ENCODE data around the gene SLC35B1.
A peak's percentile ranks its signal among the peaks of the same experiment; 100 is the strongest.
"Not testable (repeated sequence)": the region's sequence is repeated elsewhere in the genome, so short reads cannot be mapped to it uniquely, and the experiment has no call there.

SLC35B1 gene

DNA sequence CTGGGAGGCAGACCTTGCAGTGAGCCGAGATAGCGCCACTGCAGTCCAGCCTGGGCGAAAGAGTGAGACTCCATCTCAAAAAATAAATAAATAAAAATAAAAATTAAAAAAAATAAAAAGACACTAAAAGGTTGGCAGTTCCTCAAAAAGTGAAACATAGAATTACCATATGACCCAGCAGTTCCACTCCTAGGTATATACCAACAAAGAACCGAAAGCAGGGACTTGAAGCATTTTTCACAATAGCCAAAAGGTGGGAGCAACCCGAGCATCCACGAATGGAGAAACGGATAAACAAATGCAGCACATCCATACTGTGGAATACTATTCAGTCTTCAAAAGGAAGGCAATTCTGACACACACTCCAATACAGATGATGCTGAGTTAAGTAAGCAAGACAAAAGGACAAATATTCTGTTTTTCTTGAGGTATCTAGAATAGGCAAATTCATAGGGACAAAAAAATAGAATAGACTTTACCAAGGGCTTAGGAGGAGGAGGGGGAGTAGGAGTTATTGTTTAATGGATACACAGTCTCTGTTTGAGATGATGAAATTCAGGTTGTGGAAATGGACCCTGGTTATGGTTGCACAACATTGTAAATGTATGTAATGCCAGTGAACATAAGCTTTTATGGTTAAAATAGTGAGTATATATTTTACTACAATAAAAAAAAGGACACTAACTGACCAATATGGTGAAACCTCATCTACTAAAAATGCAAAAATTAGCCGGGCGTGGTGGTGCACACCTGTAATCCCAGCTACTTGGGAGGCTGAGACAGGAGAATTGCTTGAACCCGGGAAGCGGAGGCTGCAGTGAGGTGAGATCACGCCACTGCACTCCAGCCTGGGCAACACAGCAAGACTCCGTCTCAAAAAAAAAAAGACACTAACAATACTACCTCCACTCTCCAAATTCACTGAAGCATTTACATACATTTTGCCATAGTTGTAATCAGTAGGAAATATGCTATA lies 27.0 kb upstream of the SLC35B1 start:
- DNase-seq, result no peak

DNA sequence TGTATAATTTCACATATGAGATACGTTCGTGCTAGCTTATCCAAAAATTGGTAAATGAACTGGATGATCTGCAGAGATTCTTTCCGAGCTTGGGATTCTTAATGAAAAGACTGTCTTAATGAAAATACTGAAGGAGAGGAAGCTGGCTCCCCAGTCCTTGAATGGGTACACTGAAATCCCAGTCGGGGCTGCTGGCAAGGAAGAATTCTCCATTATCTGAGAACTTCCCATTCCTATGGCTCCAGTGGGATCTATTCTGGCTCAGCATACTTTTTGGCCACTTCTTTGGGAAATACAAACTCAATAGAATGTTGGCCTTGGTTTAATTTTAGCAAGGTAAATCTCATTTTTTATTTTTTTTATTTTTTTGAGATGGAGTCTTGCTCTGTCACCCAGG lies 23.7 kb upstream of the SLC35B1 start:
- no peak for DNase-seq

DNA sequence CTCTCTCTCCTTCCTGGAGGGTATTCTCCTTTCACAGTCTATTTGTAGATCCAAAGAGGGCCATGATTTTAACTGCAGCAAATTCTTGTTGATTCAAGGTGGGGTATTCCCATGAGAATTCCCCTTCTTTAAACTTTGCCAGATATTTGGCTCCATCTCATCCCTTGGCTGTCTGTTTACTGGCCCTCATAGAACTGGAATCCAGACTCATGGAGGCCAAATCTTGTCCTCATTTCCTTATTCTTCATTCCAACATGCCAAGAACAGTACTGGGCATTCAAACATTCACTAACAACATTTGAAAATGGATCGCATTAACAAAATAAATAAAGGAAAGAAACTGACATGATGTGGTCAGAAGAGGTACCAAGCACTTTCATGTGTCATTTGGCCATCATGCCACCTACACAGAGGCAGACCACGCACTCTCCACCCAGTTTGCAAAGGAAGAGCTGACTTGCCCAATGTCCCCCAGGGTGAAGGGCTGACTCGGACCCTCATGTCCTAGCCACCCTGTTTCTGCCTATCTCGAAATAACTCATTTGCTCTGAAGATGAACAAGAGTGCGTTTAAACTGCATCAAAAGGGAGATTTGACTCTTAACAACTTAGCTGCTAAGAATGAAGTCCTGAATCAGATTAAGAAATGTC lies 23.1 kb upstream of the SLC35B1 start:
- no peak for DNase-seq

DNA sequence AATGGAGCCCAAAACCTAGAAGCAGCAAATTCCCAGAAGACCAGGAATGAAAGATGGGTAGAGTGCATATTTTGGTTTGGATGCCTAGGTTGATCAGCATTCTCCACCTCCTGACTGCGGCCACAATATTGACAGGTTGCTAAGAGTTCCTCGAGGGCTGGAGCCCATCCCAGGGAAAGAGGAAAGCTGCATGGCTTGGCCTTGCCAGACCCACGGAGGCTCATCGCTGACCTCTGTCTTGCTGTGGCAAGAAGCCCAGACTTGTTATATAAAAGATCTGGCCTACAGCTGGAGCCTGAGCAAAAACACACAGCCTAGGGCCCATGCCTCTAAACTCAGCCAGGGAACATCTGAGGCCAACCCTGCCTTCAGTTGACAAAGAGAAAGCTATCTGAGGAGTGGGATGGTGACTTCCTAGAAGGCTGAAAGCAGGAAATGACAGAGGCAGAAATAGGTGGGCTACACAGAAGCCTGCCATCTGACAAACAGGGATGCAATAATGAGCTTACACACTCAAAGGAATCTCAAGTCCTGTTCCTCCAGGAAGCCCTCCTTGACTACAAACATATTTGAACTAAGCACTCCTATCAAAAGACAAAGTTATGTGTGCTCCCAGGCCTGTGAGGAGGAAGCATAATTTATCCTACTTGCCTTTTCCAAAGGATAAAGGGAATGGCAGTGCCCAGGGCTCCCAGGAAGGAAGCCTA lies 22.5 kb upstream of the SLC35B1 start:
- no peak for DNase-seq

DNA sequence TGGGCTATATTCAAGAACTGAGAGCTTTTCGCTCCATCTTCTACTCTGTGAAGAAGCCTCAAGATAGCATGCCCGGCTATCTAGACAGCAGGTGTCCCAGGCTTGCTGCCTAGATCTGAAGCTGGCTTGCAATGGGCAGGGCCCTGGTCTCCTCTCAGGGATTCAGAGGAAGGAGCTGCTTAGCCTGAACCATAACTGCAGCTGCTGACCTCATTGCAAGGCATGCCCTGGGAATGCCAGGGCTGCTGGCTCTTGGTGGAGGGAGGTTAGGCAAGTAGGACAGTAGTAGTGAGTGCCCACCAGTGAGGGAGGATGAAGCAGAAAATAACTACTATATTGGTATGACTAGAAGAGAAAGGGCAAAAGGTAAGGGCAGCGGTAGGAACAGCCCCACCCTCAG lies 21.3 kb upstream of the SLC35B1 start:
- no peak for DNase-seq

DNA sequence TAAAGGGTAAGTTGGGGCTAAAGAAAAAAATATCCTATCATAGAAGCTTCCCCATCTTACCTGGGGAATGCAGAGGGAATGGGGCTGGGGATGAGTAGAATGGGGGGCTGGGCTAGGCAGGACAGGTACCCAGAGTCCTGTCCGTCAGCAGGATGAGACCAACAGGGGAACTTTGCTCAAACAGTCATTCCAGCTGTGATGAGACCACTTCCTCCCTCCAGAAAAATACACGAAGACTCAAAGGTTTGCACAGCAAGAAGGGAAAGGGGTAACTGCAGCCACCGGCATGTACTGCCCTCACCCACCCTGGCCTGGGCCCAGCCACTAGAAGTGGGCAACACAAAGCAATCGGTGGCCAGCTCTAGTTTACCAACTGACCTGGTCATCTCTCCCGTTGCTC lies 20.7 kb upstream of the SLC35B1 start:
- no peak for DNase-seq

DNA sequence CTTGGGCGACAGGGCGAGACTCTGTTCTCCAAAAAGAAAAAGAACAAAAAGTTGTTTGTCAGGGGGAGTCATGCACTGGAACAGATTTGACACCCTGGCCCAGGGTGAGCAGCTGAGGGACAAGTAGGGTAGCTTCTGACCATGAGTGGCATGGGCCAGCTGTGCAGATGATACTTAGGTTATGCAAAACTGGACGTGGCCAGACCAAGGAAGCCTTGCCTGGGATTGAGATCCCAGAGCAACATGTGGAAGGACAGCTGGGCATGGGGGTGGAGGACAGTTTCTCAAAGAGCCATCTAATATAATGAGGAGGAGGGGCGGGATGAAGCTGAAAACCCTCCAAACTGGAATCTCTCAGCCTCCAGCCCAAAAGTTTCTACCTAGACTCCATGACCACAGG lies 19.6 kb upstream of the SLC35B1 start:
- no peak for DNase-seq

DNA sequence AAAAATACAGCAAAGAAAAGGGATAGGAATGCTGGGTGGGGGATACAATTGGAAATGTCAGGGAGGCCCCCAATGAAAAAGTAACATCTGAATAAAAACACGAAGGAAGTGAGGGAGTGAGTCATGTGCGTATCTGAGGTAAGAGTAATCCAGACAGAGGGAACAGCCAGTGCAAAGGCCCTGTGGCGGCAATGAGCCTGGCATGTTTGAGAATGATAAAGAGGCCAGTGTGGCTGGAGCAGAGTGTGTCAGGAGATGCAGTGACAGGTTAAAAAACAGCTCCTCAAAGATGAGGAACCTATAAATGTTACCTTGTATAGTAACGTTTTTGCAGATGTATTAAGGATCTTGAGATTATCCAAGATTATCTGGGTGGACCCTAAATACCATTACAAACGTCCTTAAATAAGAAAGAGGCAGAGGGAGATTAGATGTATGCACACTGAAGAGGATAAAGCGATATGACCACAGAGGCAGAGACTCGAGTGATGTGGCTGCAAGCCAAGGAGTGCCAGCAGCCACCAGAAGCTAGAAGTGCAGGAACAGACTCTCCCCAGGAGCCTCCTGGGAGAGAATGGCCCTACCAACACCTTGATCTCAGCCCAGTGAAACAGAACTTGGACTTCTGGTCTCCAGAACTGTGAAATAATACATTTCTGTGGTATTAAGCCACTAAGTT lies 17.8 kb upstream of the SLC35B1 start:
- DNase-seq, result no peak

DNA sequence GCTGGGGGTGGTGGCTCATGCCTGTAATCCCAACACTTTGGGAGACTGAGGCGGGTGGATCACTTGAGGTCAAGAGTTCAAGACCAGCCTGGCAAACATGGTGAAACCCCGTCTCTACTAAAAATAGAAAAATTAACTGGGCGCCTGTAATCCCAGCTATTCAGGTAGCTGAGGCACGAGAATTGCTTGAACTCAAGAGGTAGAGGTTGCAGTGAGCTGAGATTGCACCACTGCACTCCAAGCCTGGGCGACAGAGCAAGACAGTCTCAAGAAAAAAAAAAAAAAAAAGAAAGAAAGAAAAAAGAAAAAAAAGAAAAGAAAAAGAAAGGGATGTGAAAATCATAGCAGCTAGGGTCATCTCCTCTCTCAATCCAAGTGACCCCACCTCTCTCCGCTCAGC lies 16.8 kb upstream of the SLC35B1 start:
- DNase-seq, result not testable (repeated sequence)

DNA sequence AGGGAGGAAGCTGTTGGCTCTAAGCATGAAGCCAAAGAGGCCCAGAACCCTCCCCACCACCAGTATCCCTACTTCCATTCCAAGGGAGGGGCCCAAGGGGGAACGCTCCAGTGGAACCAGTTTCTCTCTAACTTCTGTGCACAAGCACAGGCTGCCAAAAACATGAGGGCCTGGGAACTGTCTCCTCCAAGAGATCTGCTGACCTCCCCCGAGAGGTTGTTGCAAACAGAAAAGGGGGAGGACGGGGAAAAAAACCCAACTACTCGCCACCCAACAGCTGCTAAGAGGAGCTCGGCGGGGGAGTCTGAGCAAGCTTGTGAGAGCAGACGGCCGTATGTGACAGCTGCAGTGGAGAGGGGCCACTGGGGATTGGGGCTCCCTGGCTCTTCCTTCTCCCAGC lies 15.7 kb upstream of the SLC35B1 start:
- DNase-seq, result no peak

DNA sequence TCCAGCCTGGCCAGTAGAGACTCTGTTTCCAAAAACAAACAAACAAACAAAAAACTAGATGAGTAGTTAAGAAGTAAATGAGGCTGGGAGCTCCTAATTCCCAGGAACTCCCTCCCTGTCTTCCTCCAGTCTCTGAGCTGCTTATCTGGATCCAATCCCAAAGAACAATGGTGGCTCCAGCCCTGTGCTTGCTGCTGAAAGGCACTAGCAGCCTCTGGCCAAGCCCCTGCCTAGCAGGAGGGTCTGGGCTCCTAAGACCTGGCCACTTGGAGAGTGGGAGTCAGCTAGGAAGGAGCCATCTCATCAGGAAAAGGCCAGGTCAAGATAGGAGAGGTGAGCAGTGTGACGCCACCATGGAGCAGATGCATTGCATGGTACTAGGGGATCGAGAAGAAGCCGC lies 14.3 kb upstream of the SLC35B1 start:
- no peak for DNase-seq

DNA sequence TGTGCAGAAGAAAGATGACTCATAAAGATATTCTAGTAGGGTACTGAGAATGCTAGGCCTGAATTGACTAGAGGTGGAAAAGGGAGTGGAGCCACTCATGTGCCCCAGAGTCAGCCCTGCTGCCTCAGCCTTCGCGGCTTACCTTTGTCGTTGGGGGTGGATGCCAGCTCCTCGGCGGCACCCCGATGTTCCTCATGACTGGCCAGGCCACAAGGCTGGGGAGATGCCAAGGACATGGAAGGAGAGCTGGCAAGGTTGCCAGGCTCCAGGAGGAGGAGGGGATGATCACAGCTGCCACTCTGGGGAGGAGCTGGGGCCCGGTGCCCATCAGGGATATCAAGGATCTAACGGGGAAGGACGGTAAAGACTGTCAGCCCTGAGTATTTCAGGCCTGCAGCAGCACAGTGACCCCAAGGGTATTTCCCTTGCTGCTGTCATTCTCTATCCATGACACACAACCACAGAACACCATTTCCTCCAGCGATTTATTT lies 9.7 kb upstream of the SLC35B1 start:
- no peak for DNase-seq

DNA sequence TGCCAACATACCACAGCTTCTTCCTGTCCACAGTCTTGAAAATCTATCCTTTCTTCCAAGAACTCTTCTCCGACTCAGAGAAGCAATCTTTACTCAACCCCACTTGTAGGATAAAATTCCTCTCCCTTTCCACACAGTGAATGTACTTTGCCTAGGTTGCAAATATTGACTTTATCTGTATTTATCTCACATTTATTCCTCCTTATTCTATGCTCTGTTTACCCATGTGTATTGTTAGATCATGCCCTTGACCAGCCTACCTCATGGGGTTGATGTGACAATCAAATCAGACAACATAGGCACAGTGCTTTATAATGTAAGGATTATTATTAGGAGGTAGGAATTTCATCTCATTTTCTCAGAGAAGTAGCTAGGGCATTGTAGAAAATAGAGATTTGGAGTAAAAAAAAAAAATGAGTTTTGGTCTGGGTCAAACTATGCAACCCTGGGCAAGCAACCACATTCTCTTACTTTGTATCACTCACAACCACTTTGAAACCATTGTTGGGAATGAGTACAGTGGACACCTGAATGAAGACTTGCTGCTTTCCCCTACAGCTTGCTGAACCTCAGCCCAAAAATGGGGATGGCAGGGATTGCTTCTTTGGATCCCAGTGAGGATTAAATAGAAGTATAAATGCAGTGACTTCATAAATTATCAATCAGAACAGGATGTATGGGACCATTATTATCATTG lies 9.1 kb upstream of the SLC35B1 start:
- no peak for DNase-seq

DNA sequence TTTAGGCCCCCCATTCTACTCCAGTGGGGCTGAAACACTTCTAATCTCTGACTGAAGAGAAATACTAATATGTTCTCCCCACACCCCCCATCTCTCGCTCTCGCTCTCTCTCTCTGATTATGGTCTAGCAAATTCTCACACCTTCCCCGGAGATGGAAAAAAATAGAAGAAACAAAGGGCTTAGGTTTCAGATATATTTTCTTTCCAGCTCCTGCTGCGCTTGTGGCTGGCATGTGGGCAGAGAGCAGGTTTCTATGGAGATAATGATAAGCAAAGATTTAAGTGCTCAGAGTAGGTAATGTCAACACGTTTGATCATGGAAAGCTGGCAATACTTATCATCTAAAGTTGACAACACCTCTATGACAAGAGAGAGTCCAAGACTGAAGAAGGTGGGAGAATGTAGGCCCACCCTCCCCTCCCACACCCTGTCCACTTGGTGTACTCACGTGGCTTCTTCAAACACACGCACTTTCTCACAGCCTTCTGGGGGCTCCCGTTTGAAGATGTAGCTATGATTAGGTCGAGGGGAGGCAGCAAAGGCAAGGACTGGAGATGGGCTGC lies 8.0 kb upstream of the SLC35B1 start:
- peak; percentile 79 for DNase-seq

DNA sequence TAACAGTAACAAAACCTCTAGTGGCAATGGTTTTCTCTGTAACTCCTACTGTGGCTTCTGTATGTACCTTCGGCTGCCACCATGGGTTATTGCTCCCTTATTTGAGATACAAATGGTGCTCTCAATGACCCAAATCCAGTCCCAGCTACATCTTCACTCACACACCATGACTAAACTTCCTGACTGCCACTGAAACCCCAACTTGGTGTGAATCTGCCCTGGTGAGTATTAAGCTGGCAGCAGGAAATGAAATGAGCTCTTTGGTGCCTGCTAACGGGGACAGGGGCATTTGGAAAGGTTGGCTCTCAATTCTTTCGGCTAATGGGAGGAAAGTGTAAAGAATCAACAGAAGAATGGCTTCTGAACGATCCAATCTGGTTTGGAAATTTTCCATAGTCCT lies 7.5 kb upstream of the SLC35B1 start:
- no peak for DNase-seq

DNA sequence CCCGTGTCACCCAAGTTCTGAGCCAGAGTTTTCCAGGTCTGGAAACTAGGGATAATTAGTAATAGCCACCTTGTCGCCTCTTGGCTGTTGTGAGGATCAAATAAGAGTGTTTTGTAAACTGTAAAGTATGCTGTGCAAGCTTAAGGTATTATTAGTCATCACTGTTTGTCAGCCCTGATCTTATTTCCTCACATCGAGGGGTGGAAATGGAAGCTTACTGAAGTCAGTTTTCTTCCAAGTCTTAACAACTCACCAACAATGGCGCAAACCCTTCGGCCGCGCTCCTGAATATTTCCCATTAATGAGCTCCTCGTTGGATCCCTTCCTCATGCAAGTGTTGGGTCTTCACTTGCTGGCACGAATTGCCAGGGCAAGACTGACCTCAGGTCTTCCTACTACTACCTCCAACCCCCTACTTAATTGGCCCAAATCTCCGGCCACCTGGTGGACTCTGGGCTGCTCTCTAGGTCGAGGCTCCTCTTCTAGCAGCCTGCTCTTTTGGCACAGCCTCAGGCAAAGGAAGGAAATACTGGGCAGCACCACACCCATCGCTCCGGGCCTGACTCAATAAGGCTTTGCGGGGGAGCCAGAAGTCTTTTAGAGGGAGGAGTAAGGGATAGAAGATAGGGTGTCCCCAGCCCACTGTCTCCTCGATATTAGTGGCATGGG lies 885 bp upstream of the SLC35B1 start:
- DNase-seq, result peak; percentile 66

DNA sequence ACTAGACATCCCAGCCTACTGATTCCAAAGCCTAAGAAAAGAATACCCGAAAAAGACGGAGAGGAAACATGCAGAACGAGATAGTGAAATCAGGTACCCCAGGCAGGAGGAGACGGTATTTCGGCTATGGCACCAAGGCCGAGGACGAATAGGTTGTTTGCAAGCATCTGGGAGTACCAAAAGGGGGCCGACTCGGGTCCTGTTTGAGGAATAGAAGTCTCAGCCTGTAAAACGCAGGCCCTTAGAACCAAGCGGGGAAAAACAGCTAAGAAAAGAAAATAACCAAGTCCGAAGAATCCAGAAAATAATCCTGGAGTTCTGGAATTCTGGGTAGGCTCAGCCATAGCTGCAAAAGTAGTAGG lies 537 bp downstream of the SLC35B1 start:
- peak; percentile 38 for DNase-seq

DNA sequence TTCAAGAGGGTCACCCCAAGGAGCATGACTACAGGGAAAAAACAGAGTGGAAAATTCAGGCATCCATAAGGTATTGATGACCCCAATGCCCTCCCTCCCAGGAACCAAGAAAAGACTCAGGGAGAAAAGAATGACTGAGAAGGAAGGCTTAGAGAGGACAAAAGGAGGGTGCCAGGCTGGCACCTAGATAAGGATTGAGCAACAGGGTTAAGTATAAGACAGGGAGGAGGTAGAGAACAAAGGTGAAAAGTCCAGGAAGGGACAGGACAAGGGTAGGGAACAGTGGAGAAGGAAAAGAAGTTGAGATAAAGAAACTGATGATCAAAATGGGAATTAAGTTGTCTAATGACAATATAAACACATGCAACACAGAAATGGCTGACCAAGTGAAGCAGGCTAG lies 2.5 kb downstream of the SLC35B1 start:
- DNase-seq, result no peak

DNA sequence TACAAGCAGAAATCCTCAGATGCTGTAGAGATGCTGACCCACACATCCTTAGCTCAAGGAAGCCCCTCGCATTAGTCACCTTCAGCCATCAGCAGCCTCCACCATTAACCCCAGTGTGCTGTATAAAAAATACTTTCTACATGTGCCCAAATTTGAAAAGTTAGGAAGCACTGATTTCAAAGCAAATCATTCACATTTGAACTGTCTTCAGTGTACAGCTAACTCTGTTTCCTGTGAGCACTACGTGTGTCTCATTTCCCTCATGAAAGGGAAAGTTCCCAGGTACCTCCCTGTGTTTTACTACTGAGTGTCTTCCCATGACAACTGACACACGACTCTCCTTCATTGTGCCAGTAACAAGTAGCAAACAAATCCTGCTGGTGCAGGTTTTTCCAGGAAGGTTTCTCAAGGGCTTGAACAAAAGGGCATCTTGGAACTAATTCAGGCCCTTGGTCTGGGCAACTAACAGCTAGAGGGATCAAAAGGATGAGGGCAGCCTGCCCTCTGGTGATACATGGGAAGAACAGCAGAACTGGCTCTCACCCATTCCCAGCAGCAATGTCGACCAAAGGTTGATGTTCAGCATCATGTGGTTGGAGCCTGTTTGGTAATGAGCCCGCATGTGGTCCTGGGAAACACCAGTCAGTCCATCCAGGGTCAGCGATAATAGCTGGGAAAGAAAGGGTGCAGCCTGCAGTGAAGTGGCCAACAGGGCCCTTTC lies 4.0 kb downstream of the SLC35B1 start:
- DNase-seq, result no peak

DNA sequence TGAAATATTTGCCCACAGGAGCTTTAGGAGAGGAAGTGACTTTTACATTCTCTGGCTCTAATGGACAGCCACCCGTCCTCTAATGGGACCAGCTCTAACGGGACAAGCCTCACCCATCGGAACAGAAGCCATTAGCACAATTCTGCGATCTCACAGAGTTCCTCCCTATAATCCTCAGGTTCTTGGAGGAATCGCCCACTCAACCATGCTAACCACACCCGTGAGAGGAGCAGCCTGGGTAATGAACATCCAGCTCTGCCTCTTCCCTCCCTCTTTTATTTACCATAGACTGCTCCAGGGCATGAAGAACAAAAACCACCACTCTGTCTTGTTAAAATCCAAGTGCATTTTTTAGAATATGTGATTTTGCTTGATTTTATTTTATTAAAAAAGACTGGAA lies 6.8 kb downstream of the SLC35B1 start:
- no peak for DNase-seq
